Osteoblast (primary cell): ENCODE data around the gene WDR75. TPM values are rescaled to one million over a fixed set of nuclear protein-coding genes. Genes with fewer than 3 reads are reported as not detected.

ENCODE experiments used
- DNase-seq: peaks from one replicate; pipeline ENCODE4 v3.0.0; 2011; ENCODE audit warnings: low spot score, mixed read lengths; ENCODE audit not compliant: insufficient read length; ENCODE audit errors: missing footprints
- H2AFZ ChIP-seq: 2 replicates; pipeline ENCODE4 v1.6.0; 2011; ENCODE audit warnings: mild to moderate bottlenecking, low read length
- H3K27ac ChIP-seq: 2 replicates; pipeline ENCODE4 v1.5.1; 2011; ENCODE audit warnings: mild to moderate bottlenecking, low read depth, low read length, moderate library complexity
- H3K27me3 ChIP-seq: 2 replicates; pipeline ENCODE4 v1.6.0; 2012; ENCODE audit warnings: mild to moderate bottlenecking, control low read depth, inconsistent platforms, low read length, moderate library complexity; ENCODE audit not compliant: insufficient read depth
- H3K36me3 ChIP-seq: 2 replicates; pipeline ENCODE4 v1.5.1; 2011; ENCODE audit warnings: mild to moderate bottlenecking, low read length, control low read depth, moderate library complexity; ENCODE audit not compliant: insufficient read depth
- H3K4me1 ChIP-seq: 2 replicates; pipeline ENCODE4 v1.5.1; 2011; ENCODE audit warnings: mild to moderate bottlenecking, low read length, control low read depth, moderate library complexity; ENCODE audit not compliant: insufficient read depth
- H3K4me2 ChIP-seq: 2 replicates; pipeline ENCODE4 v1.6.0; 2011; ENCODE audit warnings: mild to moderate bottlenecking, low read length; ENCODE audit not compliant: insufficient read depth
- H3K4me3 ChIP-seq: fragments of 200-600 bp; sonication (generic); 3 replicates; pipeline ENCODE4 v1.5.1; 2012; ENCODE audit warnings: mild to moderate bottlenecking, low read length, inconsistent platforms; ENCODE audit not compliant: insufficient read depth
- H3K79me2 ChIP-seq: 2 replicates; pipeline ENCODE4 v1.6.0; 2012; ENCODE audit warnings: mild to moderate bottlenecking, low read length, control low read depth, inconsistent platforms; ENCODE audit not compliant: insufficient read depth
- H3K9me3 ChIP-seq: 2 replicates; pipeline ENCODE4 v1.5.1; 2011; ENCODE audit warnings: low read depth, low read length, control low read depth
- H4K20me1 ChIP-seq: 2 replicates; pipeline ENCODE4 v1.6.0; 2012; ENCODE audit warnings: mild to moderate bottlenecking, low read length, control low read depth; ENCODE audit not compliant: insufficient read depth
- total RNA-seq: library from RNA; depleted of rRNA; stranded (reverse); fragments of >200 nt; gene quantifications from 2 replicates; pipeline ENCODE4 v1.2.3, GENCODE V29; 2012
- TF ChIP-seq, protein P1 (sequence below): IDR thresholded peaks from 2 replicates; pipeline ENCODE4 v1.5.1; 2011; ENCODE audit warnings: mild to moderate bottlenecking, low read depth, low read length, moderate library complexity; ENCODE audit errors: extremely low read depth

WDR75 gene
- total RNA-seq, 1 donor = 36.2 TPM

GRCh38 chr2:189440644-189440946, 679 bp upstream of the WDR75 start:
- H3K4me3 ChIP-seq = peak overlapping the region; percentile 80
- H3K4me1 ChIP-seq = peaks cover 19% of the 10 kb centered on the region
- H3K36me3 ChIP-seq = peaks cover 7% of the 10 kb centered on the region
- no peaks in the 10 kb centered on the region for H3K9me3 ChIP-seq
- TF ChIP-seq, protein P1, sequence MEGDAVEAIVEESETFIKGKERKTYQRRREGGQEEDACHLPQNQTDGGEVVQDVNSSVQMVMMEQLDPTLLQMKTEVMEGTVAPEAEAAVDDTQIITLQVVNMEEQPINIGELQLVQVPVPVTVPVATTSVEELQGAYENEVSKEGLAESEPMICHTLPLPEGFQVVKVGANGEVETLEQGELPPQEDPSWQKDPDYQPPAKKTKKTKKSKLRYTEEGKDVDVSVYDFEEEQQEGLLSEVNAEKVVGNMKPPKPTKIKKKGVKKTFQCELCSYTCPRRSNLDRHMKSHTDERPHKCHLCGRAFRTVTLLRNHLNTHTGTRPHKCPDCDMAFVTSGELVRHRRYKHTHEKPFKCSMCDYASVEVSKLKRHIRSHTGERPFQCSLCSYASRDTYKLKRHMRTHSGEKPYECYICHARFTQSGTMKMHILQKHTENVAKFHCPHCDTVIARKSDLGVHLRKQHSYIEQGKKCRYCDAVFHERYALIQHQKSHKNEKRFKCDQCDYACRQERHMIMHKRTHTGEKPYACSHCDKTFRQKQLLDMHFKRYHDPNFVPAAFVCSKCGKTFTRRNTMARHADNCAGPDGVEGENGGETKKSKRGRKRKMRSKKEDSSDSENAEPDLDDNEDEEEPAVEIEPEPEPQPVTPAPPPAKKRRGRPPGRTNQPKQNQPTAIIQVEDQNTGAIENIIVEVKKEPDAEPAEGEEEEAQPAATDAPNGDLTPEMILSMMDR = no peak
- H3K27me3 ChIP-seq = no peaks in the 10 kb centered on the region
- peaks cover 13% of the 10 kb centered on the region for H4K20me1 ChIP-seq
- H3K4me2 ChIP-seq = peak overlapping the region; percentile 93
- peak overlapping the region; percentile 89 for H3K27ac ChIP-seq
- H3K79me2 ChIP-seq = peaks cover 44% of the 10 kb centered on the region
- peak overlapping the region; percentile 95 for H2AFZ ChIP-seq
- peak; percentile 44 for DNase-seq

GRCh38 chr2:189441709-189442074, 418 bp downstream of the WDR75 start:
- peaks cover 55% of the 10 kb centered on the region for H3K79me2 ChIP-seq
- peak overlapping the region; percentile 93 for H3K4me2 ChIP-seq
- H3K36me3 ChIP-seq = peaks cover 13% of the 10 kb centered on the region
- H3K27me3 ChIP-seq = no peaks in the 10 kb centered on the region
- no peak for DNase-seq
- H4K20me1 ChIP-seq = peaks cover 13% of the 10 kb centered on the region
- H3K27ac ChIP-seq = peak overlapping the region; percentile 89
- peak overlapping the region; percentile 80 for H3K4me3 ChIP-seq
- no peaks in the 10 kb centered on the region for H3K9me3 ChIP-seq
- H3K4me1 ChIP-seq = peaks cover 19% of the 10 kb centered on the region
- TF ChIP-seq, protein P1 = no peak
- peak overlapping the region; percentile 95 for H2AFZ ChIP-seq

GRCh38 chr2:189442468-189442867, 1.2 kb downstream of the WDR75 start:
- H3K27me3 ChIP-seq = no peaks in the 10 kb centered on the region
- H3K4me2 ChIP-seq = peak overlapping the region; percentile 93
- H4K20me1 ChIP-seq = peaks cover 13% of the 10 kb centered on the region
- no peak overlapping the region for H3K27ac ChIP-seq
- no peak overlapping the region for H2AFZ ChIP-seq
- TF ChIP-seq, protein P1 = no peak
- H3K79me2 ChIP-seq = peaks cover 62% of the 10 kb centered on the region
- no peak for DNase-seq
- H3K4me3 ChIP-seq = peak overlapping the region; percentile 80
- peaks cover 13% of the 10 kb centered on the region for H3K36me3 ChIP-seq
- H3K9me3 ChIP-seq = no peaks in the 10 kb centered on the region
- peaks cover 19% of the 10 kb centered on the region for H3K4me1 ChIP-seq

- peaks cover 26% of the 10 kb centered on the region for H3K36me3 ChIP-seq
- DNase-seq = no peak
Observed at GRCh38 chr2:189444322-189444721, 3.0 kb downstream of the WDR75 start.

More at GRCh38 chr2:189444322-189444721, 3.0 kb downstream of the WDR75 start:
- TF ChIP-seq, protein P1 = no peak
- H3K79me2 ChIP-seq = peaks cover 78% of the 10 kb centered on the region
- H3K27me3 ChIP-seq = no peaks in the 10 kb centered on the region
- no peak overlapping the region for H3K4me3 ChIP-seq
- peak overlapping the region; percentile 11 for H3K4me2 ChIP-seq
- no peak overlapping the region for H2AFZ ChIP-seq
- H3K27ac ChIP-seq = peak overlapping the region; percentile 17
- H3K4me1 ChIP-seq = peaks cover 19% of the 10 kb centered on the region
- peaks cover 13% of the 10 kb centered on the region for H4K20me1 ChIP-seq
- no peaks in the 10 kb centered on the region for H3K9me3 ChIP-seq
